NCI-H128 (cell line): Measurements from ENCODE around the gene NBAS.
"Not testable (repeated sequence)": the region's sequence is repeated elsewhere in the genome, so short reads cannot be mapped to it uniquely, and the experiment has no call there.

ENCODE experiments used
- DNase-seq: peaks from one replicate; lab custom pipeline; 2025; ENCODE audit not compliant: unreplicated experiment; lab: John Stamatoyannopoulos, UW

NBAS gene

GRCh38 chr2:15230599-15231192 lies 330.4 kb downstream of the NBAS start:
- no peak for DNase-seq

GRCh38 chr2:15226661-15227060 lies 334.5 kb downstream of the NBAS start:
- DNase-seq = no peak

GRCh38 chr2:15225131-15225530 lies 336.0 kb downstream of the NBAS start:
- no peak for DNase-seq

- DNase-seq = no peak
These were observed 336.5 kb downstream of the NBAS start for GRCh38 chr2:15224641-15225040.

- DNase-seq = no peak
These were observed 337.2 kb downstream of the NBAS start for GRCh38 chr2:15223887-15224286.

- no peak for DNase-seq
These were observed 338.3 kb downstream of the NBAS start for GRCh38 chr2:15222856-15223255.

- no peak for DNase-seq
These were observed 340.5 kb downstream of the NBAS start for GRCh38 chr2:15220603-15221002.

- DNase-seq = no peak
These were observed 342.6 kb downstream of the NBAS start for GRCh38 chr2:15218423-15219086.

GRCh38 chr2:15212249-15212648 lies 348.9 kb downstream of the NBAS start:
- DNase-seq = no peak

GRCh38 chr2:15210542-15210941 lies 350.6 kb downstream of the NBAS start:
- DNase-seq = not testable (repeated sequence)

- no peak for DNase-seq
These were observed 354.7 kb downstream of the NBAS start for GRCh38 chr2:15206419-15206818.

- no peak for DNase-seq
These were observed 355.6 kb downstream of the NBAS start for GRCh38 chr2:15205562-15205961.

GRCh38 chr2:15201009-15201408 lies 360.1 kb downstream of the NBAS start:
- no peak for DNase-seq

GRCh38 chr2:15200581-15200980 lies 360.6 kb downstream of the NBAS start:
- no peak for DNase-seq

- DNase-seq = no peak
These were observed 363.1 kb downstream of the NBAS start for GRCh38 chr2:15198051-15198450.

GRCh38 chr2:15195813-15196212 lies 365.3 kb downstream of the NBAS start:
- no peak for DNase-seq

GRCh38 chr2:15191789-15192188 lies 369.3 kb downstream of the NBAS start:
- no peak for DNase-seq

GRCh38 chr2:15189216-15189615 lies 371.9 kb downstream of the NBAS start:
- no peak for DNase-seq

- DNase-seq = no peak
These were observed 373.4 kb downstream of the NBAS start for GRCh38 chr2:15187702-15188101.

- DNase-seq = no peak
These were observed 375.0 kb downstream of the NBAS start for GRCh38 chr2:15186118-15186517.

- DNase-seq = no peak
These were observed 376.6 kb downstream of the NBAS start for GRCh38 chr2:15184491-15184890.

- DNase-seq = no peak
These were observed 378.9 kb downstream of the NBAS start for GRCh38 chr2:15182275-15182674.
